Measurements from ENCODE around the gene SLC25A13. TPM values are rescaled to one million over a fixed set of nuclear protein-coding genes. Genes with fewer than 3 reads are reported as not detected.

The SLC25A13 gene
- total RNA-seq, 1 experiment from 2014 or later, result 102 TPM

DNA sequence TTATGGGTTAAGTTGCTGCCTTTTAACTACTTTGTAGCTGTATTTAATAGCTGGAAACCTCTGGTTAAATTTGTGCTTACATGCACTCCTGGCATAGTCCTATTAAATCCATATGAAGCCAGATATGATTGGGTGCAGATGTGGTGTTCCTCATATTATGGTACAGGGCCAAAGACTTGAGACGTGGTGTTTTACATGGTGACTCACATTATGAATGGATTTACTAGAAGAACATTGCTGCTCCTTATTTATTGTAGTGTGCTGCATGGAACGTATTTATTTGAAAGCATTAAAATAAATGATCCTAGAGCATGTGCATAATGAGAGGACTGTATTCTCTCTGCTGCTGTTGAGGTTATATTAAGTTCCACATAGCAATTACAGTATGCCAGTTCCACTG lies 224.1 kb downstream of the SLC25A13 start:
- ChIA-PET POLR2A (no interaction called here), CTCF (no interaction called here)
- H3K36me3 Mint-ChIP-seq (ENCODE audit: insufficient read depth, unreplicated experiment), result no peaks in the 10 kb centered on the region

DNA sequence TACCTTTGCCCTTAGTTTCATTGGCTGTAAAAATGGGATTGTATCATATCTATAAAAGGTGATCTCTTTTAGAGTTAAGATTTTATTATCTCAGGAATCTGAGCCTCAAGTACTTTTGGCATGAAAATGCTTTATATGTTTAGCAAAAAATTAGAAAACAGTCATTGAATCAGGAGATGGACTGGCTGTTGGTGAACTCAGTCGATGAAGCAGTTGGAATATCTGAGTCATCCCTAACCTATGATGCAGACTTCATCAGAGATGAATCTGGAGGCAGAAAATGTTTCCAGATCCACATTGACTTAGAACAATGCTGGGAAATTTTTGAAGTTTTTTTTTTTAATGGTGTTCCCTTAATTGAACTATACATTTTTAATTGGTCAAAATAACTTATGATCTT lies 228.5 kb downstream of the SLC25A13 start:
- H3K9me3 ChIP-seq, result no peaks in the 10 kb centered on the region; the same call in 1 of the 2 replicates
- no TSS peak for BruUV-seq (replicated peaks)
- H3K27ac Mint-ChIP-seq (ENCODE audit: unreplicated experiment), result no peak overlapping the region
- POLR2A ChIA-PET, result no interaction called here
- TF ChIP-seq, protein P1, sequence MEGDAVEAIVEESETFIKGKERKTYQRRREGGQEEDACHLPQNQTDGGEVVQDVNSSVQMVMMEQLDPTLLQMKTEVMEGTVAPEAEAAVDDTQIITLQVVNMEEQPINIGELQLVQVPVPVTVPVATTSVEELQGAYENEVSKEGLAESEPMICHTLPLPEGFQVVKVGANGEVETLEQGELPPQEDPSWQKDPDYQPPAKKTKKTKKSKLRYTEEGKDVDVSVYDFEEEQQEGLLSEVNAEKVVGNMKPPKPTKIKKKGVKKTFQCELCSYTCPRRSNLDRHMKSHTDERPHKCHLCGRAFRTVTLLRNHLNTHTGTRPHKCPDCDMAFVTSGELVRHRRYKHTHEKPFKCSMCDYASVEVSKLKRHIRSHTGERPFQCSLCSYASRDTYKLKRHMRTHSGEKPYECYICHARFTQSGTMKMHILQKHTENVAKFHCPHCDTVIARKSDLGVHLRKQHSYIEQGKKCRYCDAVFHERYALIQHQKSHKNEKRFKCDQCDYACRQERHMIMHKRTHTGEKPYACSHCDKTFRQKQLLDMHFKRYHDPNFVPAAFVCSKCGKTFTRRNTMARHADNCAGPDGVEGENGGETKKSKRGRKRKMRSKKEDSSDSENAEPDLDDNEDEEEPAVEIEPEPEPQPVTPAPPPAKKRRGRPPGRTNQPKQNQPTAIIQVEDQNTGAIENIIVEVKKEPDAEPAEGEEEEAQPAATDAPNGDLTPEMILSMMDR (IDR thresholded peaks at IDR 0.05; ENCODE audit: insufficient read depth in 1 of 2, low read depth in 1 of 2, low read length in 1 of 2, severe bottlenecking in 1 of 2, unreplicated experiment in 1 of 2), result no peak
- H3K36me3 ChIP-seq (ENCODE audit: control insufficient read depth, insufficient read depth, low read length), result no peaks in the 10 kb centered on the region
- no peaks in the 10 kb centered on the region for H3K4me1 Mint-ChIP-seq (ENCODE audit: low read depth, unreplicated experiment)
- H3K27me3 ChIP-seq (replicated peaks; ENCODE audit: control insufficient read depth, insufficient read depth, low read length), result no peaks in the 10 kb centered on the region
- no peaks in the 10 kb centered on the region for H3K9me3 Mint-ChIP-seq (ENCODE audit: unreplicated experiment)
- no peak overlapping the region for H3K4me3 ChIP-seq (ENCODE audit: low read depth, low read length)
- H3K27me3 Mint-ChIP-seq (ENCODE audit: insufficient read depth, unreplicated experiment), result no peaks in the 10 kb centered on the region
- CTCF ChIA-PET, result no interaction called here
- no peaks in the 10 kb centered on the region for H3K4me1 ChIP-seq
- H3K4me3 Mint-ChIP-seq (ENCODE audit: unreplicated experiment), result no peak overlapping the region
- H3K36me3 Mint-ChIP-seq (ENCODE audit: insufficient read depth, unreplicated experiment), result peaks cover 5% of the 10 kb centered on the region
- DNase-seq, result no peak
- intact Hi-C loops (cut with micrococcal nuclease; ENCODE audit: unreplicated experiment), result no loop called here

More for the DNA sequence above, 224.1 kb downstream of the SLC25A13 start:
- Histone ChIP-seq H3K9me3 (no peaks in the 10 kb centered on the region), H3K36me3 (ENCODE audit: control insufficient read depth, insufficient read depth, low read length) (no peaks in the 10 kb centered on the region), H3K4me3 (ENCODE audit: low read depth, low read length) (no peak overlapping the region), H3K27me3 (replicated peaks; ENCODE audit: control insufficient read depth, insufficient read depth, low read length) (no peaks in the 10 kb centered on the region), H3K4me1 (no peaks in the 10 kb centered on the region)
- TF ChIP-seq, protein P1 (IDR thresholded peaks at IDR 0.05; ENCODE audit: insufficient read depth in 1 of 2, low read depth in 1 of 2, low read length in 1 of 2, severe bottlenecking in 1 of 2, unreplicated experiment in 1 of 2), result no peak
- no peak overlapping the region for H3K4me3 Mint-ChIP-seq (ENCODE audit: unreplicated experiment)
- no peak overlapping the region for H3K27ac Mint-ChIP-seq (ENCODE audit: unreplicated experiment)
- no peaks in the 10 kb centered on the region for H3K27me3 Mint-ChIP-seq (ENCODE audit: insufficient read depth, unreplicated experiment)
- no peak for DNase-seq
- no peaks in the 10 kb centered on the region for H3K4me1 Mint-ChIP-seq (ENCODE audit: low read depth, unreplicated experiment)
- BruUV-seq (replicated peaks), result no TSS peak
- intact Hi-C loops (cut with micrococcal nuclease; ENCODE audit: unreplicated experiment), result no loop called here
- H3K9me3 Mint-ChIP-seq (ENCODE audit: unreplicated experiment), result no peaks in the 10 kb centered on the region

DNA sequence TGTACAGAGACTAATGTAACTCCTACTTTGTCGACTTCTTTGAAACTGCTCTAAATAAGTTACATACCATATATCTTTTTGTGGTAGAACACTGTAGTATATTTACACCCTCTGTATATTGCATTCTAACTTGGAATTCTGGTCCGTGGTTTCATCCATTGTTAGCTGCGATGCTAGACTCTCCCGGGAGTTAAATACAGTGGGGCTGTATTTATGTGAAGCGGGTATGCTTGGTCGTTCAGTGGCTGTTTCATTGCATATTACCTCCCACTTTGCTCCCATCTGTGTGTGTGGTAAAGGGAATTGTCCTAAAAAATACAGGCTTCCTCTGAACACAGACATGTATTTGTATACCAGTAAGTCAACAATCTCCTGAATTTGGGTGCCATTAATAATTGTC lies 231.1 kb downstream of the SLC25A13 start:
- H3K27me3 Mint-ChIP-seq (ENCODE audit: insufficient read depth, unreplicated experiment), result no peaks in the 10 kb centered on the region
- Histone ChIP-seq H3K9me3 (no peaks in the 10 kb centered on the region; the same call in 1 of the 2 replicates), H3K27me3 (replicated peaks; ENCODE audit: control insufficient read depth, insufficient read depth, low read length) (no peaks in the 10 kb centered on the region), H3K36me3 (ENCODE audit: control insufficient read depth, insufficient read depth, low read length) (no peaks in the 10 kb centered on the region), H3K4me1 (no peaks in the 10 kb centered on the region), H3K4me3 (ENCODE audit: low read depth, low read length) (no peak overlapping the region)
- POLR2A ChIA-PET, result no interaction called here
- BruUV-seq (replicated peaks), result no TSS peak
- no peaks in the 10 kb centered on the region for H3K9me3 Mint-ChIP-seq (ENCODE audit: unreplicated experiment)
- CTCF ChIA-PET, result no interaction called here
- DNase-seq, result no peak
- H3K36me3 Mint-ChIP-seq (ENCODE audit: insufficient read depth, unreplicated experiment), result peaks cover 5% of the 10 kb centered on the region
- H3K27ac Mint-ChIP-seq (ENCODE audit: unreplicated experiment), result no peak overlapping the region
- intact Hi-C loops (cut with micrococcal nuclease; ENCODE audit: unreplicated experiment), result no loop called here
- TF ChIP-seq, protein P1 (IDR thresholded peaks at IDR 0.05; ENCODE audit: insufficient read depth in 1 of 2, low read depth in 1 of 2, low read length in 1 of 2, severe bottlenecking in 1 of 2, unreplicated experiment in 1 of 2), result no peak
- no peaks in the 10 kb centered on the region for H3K4me1 Mint-ChIP-seq (ENCODE audit: low read depth, unreplicated experiment)
- no peak overlapping the region for H3K4me3 Mint-ChIP-seq (ENCODE audit: unreplicated experiment)

All from Caco-2 (cell line).